Caki2 (cell line): Measurements from ENCODE around the gene TFEC. TPM values are rescaled to one million over a fixed set of nuclear protein-coding genes. Genes with fewer than 3 reads are reported as not detected.

Experiments
- total RNA-seq: library from RNA; depleted of rRNA; stranded (reverse); fragments of >200 nt; shearing (Covaris generic); gene quantifications from 2 replicates; pipeline ENCODE4 v1.2.3, GENCODE V29; 2014; ENCODE audit warnings: low replicate concordance; rRNA removed

Gene TFEC
- total RNA-seq, 1 experiment from 2014 or later, result not detected

Other genes with a start within 250 kb of the TFEC start
- 82.8 and 134 TPM in 2 replicates for gene TES, start 179.8 kb upstream of the TFEC start, total RNA-seq